Measurements from ENCODE around the gene NLGN1.

The NLGN1 gene

GRCh38 chr3:174329321-174329720, 931.8 kb downstream of the NLGN1 start:
- Histone ChIP-seq H4K91ac (ENCODE audit: low read depth, low read length) (no peak overlapping the region), H3K4ac (ENCODE audit: low read depth, low read length) (no peak overlapping the region), H3K9ac (ENCODE audit: low read length) (no peak overlapping the region), H3K4me1 (ENCODE audit: control insufficient read depth in 1 of 2, insufficient read depth in 2 of 2, low read length in 2 of 2) (no peaks in the 10 kb centered on the region), H2BK120ac (ENCODE audit: insufficient read depth, low read length, poor library complexity) (no peak overlapping the region), H2AFZ (ENCODE audit: insufficient read depth, low read length, poor library complexity) (no peak overlapping the region), H3K4me2 (ENCODE audit: low read length) (no peak overlapping the region), H3K23ac (ENCODE audit: low read length) (no peak overlapping the region), H3K14ac (ENCODE audit: low read length) (no peak overlapping the region), H2BK5ac (ENCODE audit: low read depth, low read length, poor library complexity) (no peak overlapping the region), H3K9me3 (ENCODE audit: insufficient read depth, low read depth, low read length) (no peaks in the 10 kb centered on the region), H3K18ac (ENCODE audit: low read length) (no peak overlapping the region), H3K27me3 (ENCODE audit: insufficient read depth, low read length) (no peaks in the 10 kb centered on the region), H4K8ac (ENCODE audit: low read depth, low read length) (no peak overlapping the region), H3K27ac (ENCODE audit: low read depth, low read length) (no peak overlapping the region), H3K79me2 (ENCODE audit: control insufficient read depth, insufficient read depth, low read length, poor library complexity) (no peaks in the 10 kb centered on the region), H3K79me1 (ENCODE audit: low read length) (no peaks in the 10 kb centered on the region), H3K36me3 (ENCODE audit: control insufficient read depth in 1 of 2, insufficient read depth in 2 of 2, low read length in 2 of 2) (no peaks in the 10 kb centered on the region), H3K4me3 (ENCODE audit: low read depth, low read length) (no peak overlapping the region), H2AK5ac (ENCODE audit: low read length) (no peak overlapping the region), H2BK12ac (ENCODE audit: low read length) (no peak overlapping the region), H4K12ac (ENCODE audit: low read depth, low read length) (no peak overlapping the region)
- WGBS (ENCODE audit: extremely low coverage, insufficient coverage, insufficient read length): 100% methylated on average over 1 of the region's 3 CpGs
- no peak for DNase-seq

GRCh38 chr3:174330303-174330702, 932.8 kb downstream of the NLGN1 start:
- Histone ChIP-seq H3K23ac (ENCODE audit: low read length) (no peak overlapping the region), H3K27me3 (ENCODE audit: insufficient read depth, low read length) (no peaks in the 10 kb centered on the region), H3K4me3 (ENCODE audit: low read depth, low read length) (no peak overlapping the region), H3K9ac (ENCODE audit: low read length) (no peak overlapping the region), H3K36me3 (ENCODE audit: control insufficient read depth in 1 of 2, insufficient read depth in 2 of 2, low read length in 2 of 2) (no peaks in the 10 kb centered on the region), H2AK5ac (ENCODE audit: low read length) (no peak overlapping the region), H2AFZ (ENCODE audit: insufficient read depth, low read length, poor library complexity) (no peak overlapping the region), H3K14ac (ENCODE audit: low read length) (no peak overlapping the region), H3K27ac (ENCODE audit: low read depth, low read length) (no peak overlapping the region), H3K4ac (ENCODE audit: low read depth, low read length) (no peak overlapping the region), H3K79me2 (ENCODE audit: control insufficient read depth, insufficient read depth, low read length, poor library complexity) (no peaks in the 10 kb centered on the region), H2BK5ac (ENCODE audit: low read depth, low read length, poor library complexity) (no peak overlapping the region), H3K4me2 (ENCODE audit: low read length) (no peak overlapping the region), H4K12ac (ENCODE audit: low read depth, low read length) (no peak overlapping the region), H3K9me3 (ENCODE audit: insufficient read depth, low read depth, low read length) (no peaks in the 10 kb centered on the region), H2BK12ac (ENCODE audit: low read length) (no peak overlapping the region), H2BK120ac (ENCODE audit: insufficient read depth, low read length, poor library complexity) (no peak overlapping the region), H3K4me1 (ENCODE audit: control insufficient read depth in 1 of 2, insufficient read depth in 2 of 2, low read length in 2 of 2) (no peaks in the 10 kb centered on the region), H3K79me1 (ENCODE audit: low read length) (no peaks in the 10 kb centered on the region), H4K91ac (ENCODE audit: low read depth, low read length) (no peak overlapping the region), H4K8ac (ENCODE audit: low read depth, low read length) (no peak overlapping the region), H3K18ac (ENCODE audit: low read length) (no peak overlapping the region)
- peak; percentile 50 to 53 for DNase-seq

DNA sequence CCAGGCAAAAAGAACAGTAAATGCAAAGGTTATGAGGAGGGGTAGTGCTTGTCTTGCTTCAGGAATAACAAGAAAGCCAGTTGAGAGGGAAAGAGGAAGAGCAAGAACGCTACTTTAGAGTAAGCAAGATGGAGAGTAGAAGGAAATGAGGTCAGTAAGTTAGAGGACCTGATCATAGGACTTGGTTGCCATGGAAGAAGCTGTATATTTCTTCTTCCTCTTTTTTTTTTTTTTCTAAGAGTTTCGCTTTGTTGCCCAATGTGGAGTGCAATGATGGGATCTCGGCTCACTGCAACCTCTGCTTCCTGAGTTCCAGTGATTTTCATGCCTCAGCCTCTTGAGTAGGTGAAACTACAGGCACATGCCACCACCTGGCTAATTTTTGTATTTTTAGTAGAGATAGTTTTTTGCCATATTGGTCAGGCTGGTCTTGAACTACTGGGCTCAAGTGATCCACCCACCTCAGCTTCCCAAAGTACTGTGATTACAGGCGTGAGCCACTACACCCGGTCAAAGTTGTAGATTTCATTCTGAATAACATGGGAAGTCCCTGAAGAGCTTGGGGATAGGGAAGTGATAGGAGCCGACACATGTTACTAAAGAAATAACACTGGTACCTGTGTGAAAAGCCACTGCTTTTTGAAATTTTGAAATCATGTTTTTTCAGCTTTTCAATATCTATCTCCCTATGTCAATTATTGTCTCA, 933.7 kb downstream of the NLGN1 start:
- Histone ChIP-seq H2BK5ac (ENCODE audit: low read depth, low read length, poor library complexity) (no peak overlapping the region), H4K8ac (ENCODE audit: low read depth, low read length) (no peak overlapping the region), H3K27ac (ENCODE audit: low read depth, low read length) (no peak overlapping the region), H2BK120ac (ENCODE audit: insufficient read depth, low read length, poor library complexity) (no peak overlapping the region), H3K14ac (ENCODE audit: low read length) (no peak overlapping the region), H3K9ac (ENCODE audit: low read length) (no peak overlapping the region), H2BK12ac (ENCODE audit: low read length) (no peak overlapping the region), H3K23ac (ENCODE audit: low read length) (no peak overlapping the region), H3K4me3 (ENCODE audit: low read depth, low read length) (no peak overlapping the region), H3K18ac (ENCODE audit: low read length) (no peak overlapping the region), H3K4ac (ENCODE audit: low read depth, low read length) (no peak overlapping the region), H2AFZ (ENCODE audit: insufficient read depth, low read length, poor library complexity) (no peak overlapping the region), H3K79me2 (ENCODE audit: control insufficient read depth, insufficient read depth, low read length, poor library complexity) (no peaks in the 10 kb centered on the region), H3K4me1 (ENCODE audit: control insufficient read depth in 1 of 2, insufficient read depth in 2 of 2, low read length in 2 of 2) (no peaks in the 10 kb centered on the region), H4K91ac (ENCODE audit: low read depth, low read length) (no peak overlapping the region), H2AK5ac (ENCODE audit: low read length) (no peak overlapping the region), H4K12ac (ENCODE audit: low read depth, low read length) (no peak overlapping the region), H3K79me1 (ENCODE audit: low read length) (no peaks in the 10 kb centered on the region), H3K36me3 (ENCODE audit: control insufficient read depth in 1 of 2, insufficient read depth in 2 of 2, low read length in 2 of 2) (no peaks in the 10 kb centered on the region), H3K9me3 (ENCODE audit: insufficient read depth, low read depth, low read length) (no peaks in the 10 kb centered on the region), H3K4me2 (ENCODE audit: low read length) (no peak overlapping the region), H3K27me3 (ENCODE audit: insufficient read depth, low read length) (no peaks in the 10 kb centered on the region)
- no CpG with 5 or more reads among the region's 6 CpGs for WGBS (ENCODE audit: extremely low coverage, insufficient coverage, insufficient read length)
- peak in 1 of 2 donors; percentile 19 for DNase-seq

DNA sequence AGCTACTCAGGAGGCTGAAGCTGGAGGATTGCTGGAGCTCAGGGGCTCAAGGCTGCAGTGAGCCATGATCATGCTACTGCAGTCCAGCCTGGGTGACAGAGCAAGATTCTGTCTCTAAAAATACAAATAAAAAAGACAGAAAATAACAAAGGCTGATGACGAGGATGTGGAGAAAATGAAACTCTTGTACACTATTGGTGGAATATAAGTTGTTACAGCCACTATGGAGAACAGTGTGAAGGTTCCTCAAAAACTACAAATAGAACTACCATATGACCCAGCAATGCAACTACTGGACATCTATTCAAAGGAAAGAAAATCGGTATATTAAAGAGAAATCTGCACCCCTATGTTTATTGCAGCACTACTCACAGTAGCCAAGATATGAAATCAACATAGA, 934.8 kb downstream of the NLGN1 start:
- H3K23ac ChIP-seq (ENCODE audit: low read length): no peak overlapping the region
- WGBS (ENCODE audit: extremely low coverage, insufficient coverage, insufficient read length): no CpG with 5 or more reads among the region's 2 CpGs
- H3K4me1 ChIP-seq (ENCODE audit: control insufficient read depth in 1 of 2, insufficient read depth in 2 of 2, low read length in 2 of 2): no peaks in the 10 kb centered on the region
- no peak overlapping the region for H2BK12ac ChIP-seq (ENCODE audit: low read length)
- no peak overlapping the region for H2BK5ac ChIP-seq (ENCODE audit: low read depth, low read length, poor library complexity)
- no peak overlapping the region for H3K18ac ChIP-seq (ENCODE audit: low read length)
- no peaks in the 10 kb centered on the region for H3K36me3 ChIP-seq (ENCODE audit: control insufficient read depth in 1 of 2, insufficient read depth in 2 of 2, low read length in 2 of 2)
- H2BK120ac ChIP-seq (ENCODE audit: insufficient read depth, low read length, poor library complexity): no peak overlapping the region
- H3K4me3 ChIP-seq (ENCODE audit: low read depth, low read length): no peak overlapping the region
- H2AK5ac ChIP-seq (ENCODE audit: low read length): no peak overlapping the region
- no peak overlapping the region for H4K8ac ChIP-seq (ENCODE audit: low read depth, low read length)
- H3K4me2 ChIP-seq (ENCODE audit: low read length): no peak overlapping the region
- H4K12ac ChIP-seq (ENCODE audit: low read depth, low read length): no peak overlapping the region
- H3K14ac ChIP-seq (ENCODE audit: low read length): no peak overlapping the region
- no peak overlapping the region for H3K27ac ChIP-seq (ENCODE audit: low read depth, low read length)
- H3K79me1 ChIP-seq (ENCODE audit: low read length): no peaks in the 10 kb centered on the region
- H3K27me3 ChIP-seq (ENCODE audit: insufficient read depth, low read length): no peaks in the 10 kb centered on the region
- H3K9me3 ChIP-seq (ENCODE audit: insufficient read depth, low read depth, low read length): no peaks in the 10 kb centered on the region
- no peak for DNase-seq
- H3K9ac ChIP-seq (ENCODE audit: low read length): no peak overlapping the region
- no peak overlapping the region for H2AFZ ChIP-seq (ENCODE audit: insufficient read depth, low read length, poor library complexity)
- H3K79me2 ChIP-seq (ENCODE audit: control insufficient read depth, insufficient read depth, low read length, poor library complexity): no peaks in the 10 kb centered on the region
- no peak overlapping the region for H4K91ac ChIP-seq (ENCODE audit: low read depth, low read length)
- no peak overlapping the region for H3K4ac ChIP-seq (ENCODE audit: low read depth, low read length)
